ENCODE measurements around the gene PLEKHG3.

GRCh38 chr14:64748521-64748920, 44.3 kb downstream of the PLEKHG3 start:
- no peak for TF ChIP-seq CTCF (IDR thresholded peaks at IDR 0.05)
- TF ChIP-seq POLR2AphosphoS5 (IDR thresholded peaks at IDR 0.05) = no peak
- TF ChIP-seq POLR2A (IDR thresholded peaks at IDR 0.05) = no peak
